IMR-90 (cell line): ENCODE measurements around the gene TBATA. TPM values are rescaled to one million over a fixed set of nuclear protein-coding genes. Genes with fewer than 3 reads are reported as not detected.

ENCODE experiments used
- ATAC-seq: fragments of 200-7000 bp; cut with Tn5 transposase; 2 replicates; pipeline ENCODE4 v1.9.1; 2020; ENCODE audit warnings: low read depth, mild to moderate bottlenecking, moderate library complexity
- BruUV-seq: library from RNA; stranded (reverse); fragments of 400-500 nt; replicated peaks from 2 replicates; lab custom pipeline; 2021; lab: Mats Ljungman, UMichigan
- CTCF ChIA-PET: fragments of 300-600 bp; formaldehyde crosslinking; extraction: SDS; loops from one replicate; lab custom pipeline; 2021; ENCODE audit warnings: antibody characterized with exemption; lab: Yijun Ruan, JAX
- POLR2A ChIA-PET: fragments of 300-600 bp; sonication (Branson Sonifier 250); formaldehyde crosslinking; loops from one replicate; lab custom pipeline; 2022; ENCODE audit warnings: antibody characterized with exemption; ENCODE audit not compliant: unreplicated experiment; lab: Charles Lee
- DNase-seq: peaks from one replicate; pipeline ENCODE4 v3.0.0; 2013
- H2AFZ ChIP-seq: replicated peaks from 2 replicates; pipeline ENCODE3; 2013; ENCODE audit warnings: low read length, mild to moderate bottlenecking; ENCODE audit not compliant: poor library complexity
- H2AK5ac ChIP-seq: 2 replicates; pipeline ENCODE4 v1.6.1; 2013; ENCODE audit warnings: low read depth, low read length, inconsistent platforms
- H2AK9ac ChIP-seq: replicated peaks from 2 replicates; pipeline ENCODE3; 2013; ENCODE audit warnings: mild to moderate bottlenecking, low read depth, low read length, moderate library complexity; ENCODE audit not compliant: poor library complexity
- H2BK120ac ChIP-seq: 2 replicates; pipeline ENCODE4 v1.6.1; 2013; ENCODE audit warnings: low read depth, low read length, inconsistent platforms
- H2BK15ac ChIP-seq: 3 replicates; pipeline ENCODE4 v1.6.1; 2013; ENCODE audit warnings: low read depth, low read length, inconsistent platforms
- H2BK20ac ChIP-seq: 2 replicates; pipeline ENCODE4 v1.6.1; 2013; ENCODE audit warnings: low read depth, mild to moderate bottlenecking, inconsistent platforms, low read length, moderate library complexity
- H2BK5ac ChIP-seq: 2 replicates; pipeline ENCODE4 v1.6.1; 2013; ENCODE audit warnings: mild to moderate bottlenecking, low read depth, low read length, inconsistent platforms; ENCODE audit not compliant: poor library complexity, severe bottlenecking
- H3K14ac ChIP-seq: replicated peaks from 2 replicates; pipeline ENCODE4 v1.6.1; 2013; ENCODE audit warnings: low read depth, low read length, inconsistent platforms
- H3K18ac ChIP-seq: 2 replicates; pipeline ENCODE4 v1.6.1; 2013; ENCODE audit warnings: low read depth, low read length, control low read depth
- H3K23ac ChIP-seq: 2 replicates; pipeline ENCODE4 v1.6.1; 2013; ENCODE audit warnings: low read depth, low read length, inconsistent platforms
- H3K27ac ChIP-seq: 2 replicates; pipeline ENCODE4 v1.5.1; 2013; ENCODE audit warnings: mild to moderate bottlenecking, control low read depth, low read length; ENCODE audit not compliant: insufficient read depth
- H3K27me3 ChIP-seq: 2 replicates; pipeline ENCODE4 v1.6.1; 2013; ENCODE audit warnings: low read length; ENCODE audit not compliant: control insufficient read depth, insufficient read depth
- H3K36me3 ChIP-seq: 2 replicates; pipeline ENCODE4 v1.6.1; 2013; ENCODE audit warnings: low read length, mixed read lengths; ENCODE audit not compliant: control insufficient read depth, insufficient read depth
- H3K4ac ChIP-seq: 2 replicates; pipeline ENCODE4 v1.6.1; 2013; ENCODE audit warnings: low read depth, low read length, inconsistent platforms
- H3K4me1 ChIP-seq: 2 replicates; pipeline ENCODE4 v1.6.1; 2013; ENCODE audit warnings: low read length, mixed read lengths; ENCODE audit not compliant: control insufficient read depth, insufficient read depth
- H3K4me2 ChIP-seq: 2 replicates; pipeline ENCODE4 v1.6.1; 2013; ENCODE audit warnings: low read depth, mild to moderate bottlenecking, control low read depth, low read length, moderate library complexity
- H3K4me3 ChIP-seq: 2 replicates; pipeline ENCODE4 v1.5.1; 2013; ENCODE audit warnings: low read depth, mild to moderate bottlenecking, control low read depth, low read length, moderate library complexity; ENCODE audit not compliant: insufficient read depth
- H3K56ac ChIP-seq: 2 replicates; pipeline ENCODE4 v1.6.1; 2013; ENCODE audit warnings: low read length, inconsistent platforms; ENCODE audit not compliant: insufficient read depth; ENCODE audit errors: extremely low read depth
- H3K79me1 ChIP-seq, 2 experiments: 2 replicates each; pipeline ENCODE4 v1.6.1; 2013; ENCODE audit warnings: low read length in 2 of 2, inconsistent platforms in 1 of 2, low read depth in 1 of 2
- H3K9ac ChIP-seq: 2 replicates; pipeline ENCODE4 v1.6.1; 2013; ENCODE audit warnings: low read depth, low read length, control low read depth
- H3K9me1 ChIP-seq: 2 replicates; pipeline ENCODE4 v1.6.1; 2013; ENCODE audit warnings: low read length, inconsistent platforms; ENCODE audit not compliant: insufficient read depth
- H3K9me3 ChIP-seq: 2 replicates; pipeline ENCODE4 v1.6.1; 2013; ENCODE audit warnings: low read length; ENCODE audit not compliant: control insufficient read depth, insufficient read depth
- H4K20me1 ChIP-seq: 2 replicates; pipeline ENCODE4 v1.6.1; 2013; ENCODE audit warnings: low read length, inconsistent platforms; ENCODE audit not compliant: insufficient read depth
- H4K5ac ChIP-seq: 2 replicates; pipeline ENCODE4 v1.6.1; 2013; ENCODE audit warnings: mild to moderate bottlenecking, low read depth, low read length, control low read depth
- H4K8ac ChIP-seq, 2 experiments: 2 replicates each; pipeline ENCODE4 v1.6.1; 2013; ENCODE audit warnings: low read depth in 2 of 2, low read length in 2 of 2, control low read depth in 1 of 2, inconsistent platforms in 1 of 2
- H4K91ac ChIP-seq: 2 replicates; pipeline ENCODE4 v1.6.1; 2013; ENCODE audit warnings: low read depth, low read length, inconsistent platforms; ENCODE audit not compliant: insufficient read depth
- BHLHE40 ChIP-seq: fragments of 150-350 bp; IDR thresholded peaks from 2 replicates; pipeline ENCODE4 v1.6.1; 2016; ENCODE audit warnings: mild to moderate bottlenecking, low read depth, low read length
- CHD1 ChIP-seq: IDR thresholded peaks from 2 replicates; pipeline ENCODE4 v1.6.1; 2012; ENCODE audit warnings: low read depth, low read length, improper control_type of control experiment
- ELK1 ChIP-seq: fragments of 150-350 bp; IDR thresholded peaks from 2 replicates; pipeline ENCODE4 v1.6.1; 2016; ENCODE audit warnings: low read depth, mild to moderate bottlenecking, low read length, moderate library complexity, borderline replicate concordance
- FOS ChIP-seq: fragments of 150-350 bp; IDR thresholded peaks from 2 replicates; pipeline ENCODE4 v1.6.1; 2016; ENCODE audit warnings: low read depth, low read length
- MAFK ChIP-seq: IDR thresholded peaks from 2 replicates; pipeline ENCODE4 v1.6.1; 2012; ENCODE audit warnings: low read depth, low read length, improper control_type of control experiment
- MXI1 ChIP-seq: IDR thresholded peaks from 2 replicates; pipeline ENCODE4 v1.6.1; 2012; ENCODE audit warnings: low read depth, mild to moderate bottlenecking, low read length, moderate library complexity, borderline replicate concordance
- NFE2L2 ChIP-seq: fragments of 150-350 bp; IDR thresholded peaks from 2 replicates; pipeline ENCODE4 v1.6.1; 2016; ENCODE audit warnings: low read depth, mild to moderate bottlenecking, low read length
- POLR2A ChIP-seq: IDR thresholded peaks from 2 replicates; pipeline ENCODE4 v1.6.1; 2012; ENCODE audit warnings: mild to moderate bottlenecking, low read depth, low read length
- RAD21 ChIP-seq: IDR thresholded peaks from 2 replicates; pipeline ENCODE4 v1.6.1; 2012; ENCODE audit warnings: low read length, improper control_type of control experiment
- RCOR1 ChIP-seq: IDR thresholded peaks from 2 replicates; pipeline ENCODE4 v1.6.1; 2012; ENCODE audit warnings: mild to moderate bottlenecking, low read length, improper control_type of control experiment; ENCODE audit not compliant: insufficient replicate concordance
- RFX5 ChIP-seq: IDR thresholded peaks from 2 replicates; pipeline ENCODE4 v1.8.0; 2012; ENCODE audit warnings: low read depth, mild to moderate bottlenecking, low read length, moderate library complexity
- SMC3 ChIP-seq: fragments of 150-350 bp; IDR thresholded peaks from 2 replicates; pipeline ENCODE4 v1.6.1; 2016; ENCODE audit warnings: low read depth, mild to moderate bottlenecking, antibody characterized with exemption, low read length, moderate library complexity
- USF2 ChIP-seq: fragments of 150-350 bp; IDR thresholded peaks from 2 replicates; pipeline ENCODE4 v1.6.1; 2017; ENCODE audit warnings: mild to moderate bottlenecking, antibody characterized with exemption, low read length, low read depth
- WGBS, 2 experiments: methylation state at CpG; one replicate each; pipeline versions ENCODE4 v1.1.5 to v1.1.7; 2013; ENCODE audit warnings: missing lambda C conversion rate in 2 of 2; ENCODE audit not compliant: insufficient read length in 1 of 2; ENCODE audit errors: extremely low coverage in 2 of 2; 5-methylcytosine and 5-hydroxymethylcytosine counted together
- dilution Hi-C: fragments of 300-500 bp; cut with HindIII; formaldehyde crosslinking; loops from one replicate; pipeline ENCODE4 v1.14.3; 2018; ENCODE audit warnings: low sequenced_read_pairs; ENCODE audit not compliant: unreplicated experiment
- in situ Hi-C: fragments of 300-500 bp; cut with MboI; formaldehyde crosslinking; loops from 3 replicates; pipeline ENCODE4 v1.14.3; 2019; ENCODE audit warnings: low sequenced_read_pairs, inconsistent platforms, mixed read lengths
- intact Hi-C: fragments of 100-400 bp; cut with micrococcal nuclease; formaldehyde crosslinking; loops from 2 replicates; pipeline ENCODE4 v1.10.0; 2022
- polyA plus RNA-seq, 3 experiments: library from polyadenylated mRNA; depleted of rRNA; stranded (reverse); fragments of >200 nt; gene quantifications; 2 replicates each; pipeline ENCODE4 v1.2.3, GENCODE V29; 2012; ENCODE audit warnings: low replicate concordance in 1 of 3
- total RNA-seq: library from RNA; depleted of rRNA; stranded (reverse); fragments of >200 nt; gene quantifications from 2 replicates; pipeline ENCODE4 v1.2.3, GENCODE V29; 2012
- TF ChIP-seq, protein P1 (sequence below): conservative IDR thresholded peaks from 2 replicates; pipeline ENCODE4 v1.5.1; 2012; ENCODE audit warnings: mild to moderate bottlenecking, low read depth, low read length, improper control_type of control experiment

The TBATA gene
- total and polyA plus RNA-seq, 2 of the 4 experiments (the other 2 are of a cell fraction) = not detected

- Histone ChIP-seq H2BK5ac (no peak overlapping the region), H2BK20ac (no peak overlapping the region), H3K18ac (no peak overlapping the region), H3K14ac (no peak overlapping the region), H3K4me1 (peaks cover 5% of the 10 kb centered on the region; the same call in 1 of the 2 replicates), H2AFZ (no peak overlapping the region), H3K27me3 (peaks cover 8% of the 10 kb centered on the region), H4K5ac (no peak overlapping the region), H3K36me3 (no peaks in the 10 kb centered on the region), H2AK9ac (no peak overlapping the region), H4K20me1 (no peaks in the 10 kb centered on the region), H3K9ac (no peak overlapping the region), H2BK15ac (no peak overlapping the region), H2BK120ac (no peak overlapping the region), H4K91ac (no peak overlapping the region), H3K9me1 (peaks cover 3% of the 10 kb centered on the region; the same call in 1 of the 2 replicates), H3K9me3 (peaks cover 2% of the 10 kb centered on the region), H3K23ac (no peak overlapping the region), H3K27ac (no peak overlapping the region), H3K4me3 (no peak overlapping the region), H4K8ac (no peak overlapping the region), H3K4ac (no peak overlapping the region), H2AK5ac (no peak overlapping the region), H3K56ac (no peak overlapping the region), H3K79me1 (no peaks in the 10 kb centered on the region), H3K4me2 (no peak overlapping the region)
- DNase-seq = no peak
- BruUV-seq = no TSS peak
- POLR2A ChIA-PET = no interaction called here
- in situ Hi-C loops = no loop called here
- CTCF ChIA-PET = interaction anchor here (1.0 kb wide), 1 partner anchor 10 kb away, joined by 3 read pairs; no protein-coding TSS in a partner anchor
- dilution Hi-C loops = no loop called here
- intact Hi-C loops = no loop called here
- WGBS, 2 experiments = 0% methylated on average over 1 of the region's 12 CpGs; no CpG with 5 or more reads in 1 of the 2 experiments
- ATAC-seq = no peak
- TF ChIP-seq MAFK (no peak), CHD1 (no peak), USF2 (no peak), RAD21 (no peak), RCOR1 (no peak), SMC3 (no peak), BHLHE40 (no peak), POLR2A (no peak), RFX5 (no peak), FOS (no peak), MXI1 (no peak), ELK1 (no peak), NFE2L2 (no peak)
- TF ChIP-seq, protein P1, sequence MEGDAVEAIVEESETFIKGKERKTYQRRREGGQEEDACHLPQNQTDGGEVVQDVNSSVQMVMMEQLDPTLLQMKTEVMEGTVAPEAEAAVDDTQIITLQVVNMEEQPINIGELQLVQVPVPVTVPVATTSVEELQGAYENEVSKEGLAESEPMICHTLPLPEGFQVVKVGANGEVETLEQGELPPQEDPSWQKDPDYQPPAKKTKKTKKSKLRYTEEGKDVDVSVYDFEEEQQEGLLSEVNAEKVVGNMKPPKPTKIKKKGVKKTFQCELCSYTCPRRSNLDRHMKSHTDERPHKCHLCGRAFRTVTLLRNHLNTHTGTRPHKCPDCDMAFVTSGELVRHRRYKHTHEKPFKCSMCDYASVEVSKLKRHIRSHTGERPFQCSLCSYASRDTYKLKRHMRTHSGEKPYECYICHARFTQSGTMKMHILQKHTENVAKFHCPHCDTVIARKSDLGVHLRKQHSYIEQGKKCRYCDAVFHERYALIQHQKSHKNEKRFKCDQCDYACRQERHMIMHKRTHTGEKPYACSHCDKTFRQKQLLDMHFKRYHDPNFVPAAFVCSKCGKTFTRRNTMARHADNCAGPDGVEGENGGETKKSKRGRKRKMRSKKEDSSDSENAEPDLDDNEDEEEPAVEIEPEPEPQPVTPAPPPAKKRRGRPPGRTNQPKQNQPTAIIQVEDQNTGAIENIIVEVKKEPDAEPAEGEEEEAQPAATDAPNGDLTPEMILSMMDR = no peak
Measured at GRCh38 chr10:70740406-70741288, 44.5 kb downstream of the TBATA start.
